ENCODE data around the gene ERI3. TPM values are rescaled to one million over a fixed set of nuclear protein-coding genes. Genes with fewer than 3 reads are reported as not detected.

Gene ERI3
- total and polyA plus RNA-seq, 9 of the 15 experiments (the other 6 are each of a cell fraction or from before 2014, with no cell fraction given) = 47.8 to 93.4 (median 67.2) TPM

DNA sequence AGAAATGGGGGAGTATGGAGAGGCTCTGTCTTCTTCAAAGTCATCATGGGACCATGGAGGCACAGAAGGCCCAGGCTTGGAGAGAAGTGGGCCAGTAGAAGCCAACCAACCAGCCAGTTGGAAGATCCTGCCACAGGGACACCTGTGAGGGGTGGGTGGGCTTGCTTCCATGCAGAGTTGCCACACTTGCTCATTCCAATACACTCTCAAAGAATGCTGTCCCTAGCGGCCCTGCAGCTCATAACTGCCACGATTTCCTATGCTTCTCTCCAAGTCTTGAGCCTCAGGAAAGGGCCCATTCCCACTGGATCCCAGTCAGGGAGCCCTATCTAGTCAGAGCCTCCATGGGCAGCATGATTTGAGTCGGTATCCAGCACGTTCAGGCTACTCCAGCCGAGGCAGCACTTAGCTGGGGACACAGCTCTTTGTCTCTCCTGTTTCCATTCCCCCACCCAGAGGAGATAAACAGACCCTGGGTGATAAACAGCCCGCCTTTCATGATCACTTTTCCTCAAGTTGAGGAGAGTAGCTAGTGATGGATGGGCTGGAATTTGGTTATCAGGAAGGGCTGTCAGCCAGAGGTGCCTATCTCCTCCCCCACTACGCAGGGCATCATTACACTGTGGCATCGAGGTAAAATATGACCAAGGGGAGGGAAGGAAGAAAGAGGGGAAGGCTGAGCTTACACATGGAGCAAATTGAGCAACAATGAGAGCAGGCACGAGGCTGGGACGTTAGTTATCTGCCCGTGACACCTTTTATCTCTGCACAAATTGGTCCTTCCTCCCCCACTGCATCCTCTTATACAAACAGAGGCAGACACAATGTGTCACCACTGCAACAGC, 64.6 kb downstream of the ERI3 start (continued):
- TF ChIP-seq ZHX1 (conservative IDR thresholded peaks at IDR 0.05; ENCODE audit: low read length) = no peak
- no peak for TF ChIP-seq U2AF1 (optimal IDR thresholded peaks at IDR 0.05; ENCODE audit: low read depth, low read length)
- peak; percentile 49 to 65 for TF ChIP-seq AFF1 (IDR thresholded peaks at IDR 0.05; ENCODE audit: low read depth in 1 of 2, partially characterized antibody in 2 of 2)
- TF ChIP-seq, protein P1, sequence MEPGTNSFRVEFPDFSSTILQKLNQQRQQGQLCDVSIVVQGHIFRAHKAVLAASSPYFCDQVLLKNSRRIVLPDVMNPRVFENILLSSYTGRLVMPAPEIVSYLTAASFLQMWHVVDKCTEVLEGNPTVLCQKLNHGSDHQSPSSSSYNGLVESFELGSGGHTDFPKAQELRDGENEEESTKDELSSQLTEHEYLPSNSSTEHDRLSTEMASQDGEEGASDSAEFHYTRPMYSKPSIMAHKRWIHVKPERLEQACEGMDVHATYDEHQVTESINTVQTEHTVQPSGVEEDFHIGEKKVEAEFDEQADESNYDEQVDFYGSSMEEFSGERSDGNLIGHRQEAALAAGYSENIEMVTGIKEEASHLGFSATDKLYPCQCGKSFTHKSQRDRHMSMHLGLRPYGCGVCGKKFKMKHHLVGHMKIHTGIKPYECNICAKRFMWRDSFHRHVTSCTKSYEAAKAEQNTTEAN (CRISPR knock-in tag; IDR thresholded peaks at IDR 0.05) = no peak
- TF ChIP-seq BCL6 (CRISPR knock-in tag; IDR thresholded peaks at IDR 0.05) = no peak
- TF ChIP-seq DACH1 (IDR thresholded peaks at IDR 0.05; ENCODE audit: partially characterized antibody) = no peak
- no peak for TF ChIP-seq POLR3G (IDR thresholded peaks at IDR 0.05; ENCODE audit: extremely low read depth, insufficient read length, insufficient replicate concordance)
- TF ChIP-seq SRSF3 (IDR thresholded peaks at IDR 0.05; ENCODE audit: insufficient read depth, low read length) = no peak
- peak; percentile 24; the same call in 1 of the 2 replicates for TF ChIP-seq ZNF239 (CRISPR knock-in tag; IDR thresholded peaks at IDR 0.05)
- TF ChIP-seq ZNF75A (CRISPR knock-in tag; IDR thresholded peaks at IDR 0.05) = no peak
- no peak for TF ChIP-seq CBX8 (IDR thresholded peaks at IDR 0.05; ENCODE audit: borderline replicate concordance, extremely low read depth, low read depth, low read length, poor library complexity, severe bottlenecking)
- TF ChIP-seq, protein P2, sequence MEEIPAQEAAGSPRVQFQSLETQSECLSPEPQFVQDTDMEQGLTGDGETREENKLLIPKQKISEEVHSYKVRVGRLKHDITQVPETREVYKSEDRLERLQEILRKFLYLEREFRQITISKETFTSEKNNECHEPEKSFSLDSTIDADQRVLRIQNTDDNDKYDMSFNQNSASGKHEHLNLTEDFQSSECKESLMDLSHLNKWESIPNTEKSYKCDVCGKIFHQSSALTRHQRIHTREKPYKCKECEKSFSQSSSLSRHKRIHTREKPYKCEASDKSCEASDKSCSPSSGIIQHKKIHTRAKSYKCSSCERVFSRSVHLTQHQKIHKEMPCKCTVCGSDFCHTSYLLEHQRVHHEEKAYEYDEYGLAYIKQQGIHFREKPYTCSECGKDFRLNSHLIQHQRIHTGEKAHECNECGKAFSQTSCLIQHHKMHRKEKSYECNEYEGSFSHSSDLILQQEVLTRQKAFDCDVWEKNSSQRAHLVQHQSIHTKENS (CRISPR knock-in tag; IDR thresholded peaks at IDR 0.05) = no peak
- TF ChIP-seq KDM4B (IDR thresholded peaks at IDR 0.05; ENCODE audit: borderline replicate concordance in 2 of 2, low read depth in 1 of 2) = no peak
- TF ChIP-seq HMGN3 (IDR thresholded peaks at IDR 0.05; ENCODE audit: borderline replicate concordance, extremely low read depth, insufficient read length, low read depth, low read length) = peak; percentile 86
